Measurements from ENCODE around the gene MFSD1. TPM values are rescaled to one million over a fixed set of nuclear protein-coding genes. Genes with fewer than 3 reads are reported as not detected.

Gene MFSD1
- total and polyA plus RNA-seq, 2 of the 13 experiments (the other 11 are each of a cell fraction or from before 2014, with no cell fraction given): 17.3 to 37.9 TPM

DNA sequence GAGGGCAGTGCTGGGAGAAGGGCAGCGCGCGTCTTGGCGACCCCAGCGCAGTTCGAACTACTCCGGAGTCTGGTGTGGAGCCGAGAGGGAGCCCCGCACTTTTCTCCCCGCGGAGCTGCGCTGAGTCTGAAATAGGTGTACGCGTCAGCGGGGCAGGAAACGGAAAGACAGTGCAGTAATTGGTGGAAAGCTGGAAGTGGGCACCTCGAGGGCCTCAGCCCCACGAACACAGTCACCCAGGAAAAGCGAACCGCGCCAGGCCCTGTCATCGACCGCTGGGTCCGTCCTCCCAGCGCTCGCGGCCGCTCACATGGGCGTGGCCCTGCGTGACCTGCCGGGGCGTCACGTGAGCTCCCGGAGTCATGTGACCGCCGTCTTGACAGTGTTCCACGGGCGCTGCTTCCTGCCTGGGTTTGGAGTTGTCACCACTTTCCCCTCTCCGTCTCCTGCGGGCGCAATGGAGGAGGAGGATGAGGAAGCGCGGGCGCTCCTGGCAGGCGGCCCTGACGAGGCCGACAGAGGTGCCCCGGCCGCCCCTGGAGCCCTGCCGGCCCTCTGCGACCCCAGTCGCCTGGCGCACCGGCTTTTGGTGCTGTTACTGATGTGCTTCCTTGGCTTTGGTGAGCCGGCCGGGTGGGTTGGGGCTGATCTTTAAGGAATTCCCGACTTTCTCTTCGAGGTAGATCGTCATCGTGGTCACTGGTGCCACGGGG lies at the start of gene MFSD1 (continued):
- TF ChIP-seq CBX5 (CRISPR knock-in tag; IDR thresholded peaks at IDR 0.05; ENCODE audit: borderline replicate concordance) (peak; percentile 19; the same call in 1 of the 2 replicates), SP4 (CRISPR knock-in tag; IDR thresholded peaks at IDR 0.05) (peak; percentile 75; the same call in 1 of the 2 replicates), ZBTB14 (CRISPR knock-in tag; IDR thresholded peaks at IDR 0.05) (peak; percentile 60), RFX3 (CRISPR knock-in tag; IDR thresholded peaks at IDR 0.05) (no peak), ZBTB43 (CRISPR knock-in tag; conservative IDR thresholded peaks at IDR 0.05) (peak; percentile 46; the same call in 1 of the 2 replicates), ZNF773 (CRISPR knock-in tag; IDR thresholded peaks at IDR 0.05; ENCODE audit: borderline replicate concordance) (no peak), MTF2 (CRISPR knock-in tag; IDR thresholded peaks at IDR 0.05; ENCODE audit: borderline replicate concordance) (no peak), GPN1 (CRISPR knock-in tag; IDR thresholded peaks at IDR 0.05; ENCODE audit: borderline replicate concordance) (no peak), SP140L (CRISPR knock-in tag; IDR thresholded peaks at IDR 0.05; ENCODE audit: borderline replicate concordance) (no peak), ZFY (CRISPR knock-in tag; IDR thresholded peaks at IDR 0.05) (peak; percentile 98), SKI (IDR thresholded peaks at IDR 0.05; ENCODE audit: partially characterized antibody) (no peak)
- TF ChIP-seq, protein P1, sequence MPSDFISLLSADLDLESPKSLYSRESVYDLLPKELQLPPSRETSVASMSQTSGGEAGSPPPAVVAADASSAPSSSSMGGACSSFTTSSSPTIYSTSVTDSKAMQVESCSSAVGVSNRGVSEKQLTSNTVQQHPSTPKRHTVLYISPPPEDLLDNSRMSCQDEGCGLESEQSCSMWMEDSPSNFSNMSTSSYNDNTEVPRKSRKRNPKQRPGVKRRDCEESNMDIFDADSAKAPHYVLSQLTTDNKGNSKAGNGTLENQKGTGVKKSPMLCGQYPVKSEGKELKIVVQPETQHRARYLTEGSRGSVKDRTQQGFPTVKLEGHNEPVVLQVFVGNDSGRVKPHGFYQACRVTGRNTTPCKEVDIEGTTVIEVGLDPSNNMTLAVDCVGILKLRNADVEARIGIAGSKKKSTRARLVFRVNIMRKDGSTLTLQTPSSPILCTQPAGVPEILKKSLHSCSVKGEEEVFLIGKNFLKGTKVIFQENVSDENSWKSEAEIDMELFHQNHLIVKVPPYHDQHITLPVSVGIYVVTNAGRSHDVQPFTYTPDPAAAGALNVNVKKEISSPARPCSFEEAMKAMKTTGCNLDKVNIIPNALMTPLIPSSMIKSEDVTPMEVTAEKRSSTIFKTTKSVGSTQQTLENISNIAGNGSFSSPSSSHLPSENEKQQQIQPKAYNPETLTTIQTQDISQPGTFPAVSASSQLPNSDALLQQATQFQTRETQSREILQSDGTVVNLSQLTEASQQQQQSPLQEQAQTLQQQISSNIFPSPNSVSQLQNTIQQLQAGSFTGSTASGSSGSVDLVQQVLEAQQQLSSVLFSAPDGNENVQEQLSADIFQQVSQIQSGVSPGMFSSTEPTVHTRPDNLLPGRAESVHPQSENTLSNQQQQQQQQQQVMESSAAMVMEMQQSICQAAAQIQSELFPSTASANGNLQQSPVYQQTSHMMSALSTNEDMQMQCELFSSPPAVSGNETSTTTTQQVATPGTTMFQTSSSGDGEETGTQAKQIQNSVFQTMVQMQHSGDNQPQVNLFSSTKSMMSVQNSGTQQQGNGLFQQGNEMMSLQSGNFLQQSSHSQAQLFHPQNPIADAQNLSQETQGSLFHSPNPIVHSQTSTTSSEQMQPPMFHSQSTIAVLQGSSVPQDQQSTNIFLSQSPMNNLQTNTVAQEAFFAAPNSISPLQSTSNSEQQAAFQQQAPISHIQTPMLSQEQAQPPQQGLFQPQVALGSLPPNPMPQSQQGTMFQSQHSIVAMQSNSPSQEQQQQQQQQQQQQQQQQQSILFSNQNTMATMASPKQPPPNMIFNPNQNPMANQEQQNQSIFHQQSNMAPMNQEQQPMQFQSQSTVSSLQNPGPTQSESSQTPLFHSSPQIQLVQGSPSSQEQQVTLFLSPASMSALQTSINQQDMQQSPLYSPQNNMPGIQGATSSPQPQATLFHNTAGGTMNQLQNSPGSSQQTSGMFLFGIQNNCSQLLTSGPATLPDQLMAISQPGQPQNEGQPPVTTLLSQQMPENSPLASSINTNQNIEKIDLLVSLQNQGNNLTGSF (CRISPR knock-in tag; IDR thresholded peaks at IDR 0.05): no peak; the same call in 1 of the 2 replicates
- TF ChIP-seq, protein P2, sequence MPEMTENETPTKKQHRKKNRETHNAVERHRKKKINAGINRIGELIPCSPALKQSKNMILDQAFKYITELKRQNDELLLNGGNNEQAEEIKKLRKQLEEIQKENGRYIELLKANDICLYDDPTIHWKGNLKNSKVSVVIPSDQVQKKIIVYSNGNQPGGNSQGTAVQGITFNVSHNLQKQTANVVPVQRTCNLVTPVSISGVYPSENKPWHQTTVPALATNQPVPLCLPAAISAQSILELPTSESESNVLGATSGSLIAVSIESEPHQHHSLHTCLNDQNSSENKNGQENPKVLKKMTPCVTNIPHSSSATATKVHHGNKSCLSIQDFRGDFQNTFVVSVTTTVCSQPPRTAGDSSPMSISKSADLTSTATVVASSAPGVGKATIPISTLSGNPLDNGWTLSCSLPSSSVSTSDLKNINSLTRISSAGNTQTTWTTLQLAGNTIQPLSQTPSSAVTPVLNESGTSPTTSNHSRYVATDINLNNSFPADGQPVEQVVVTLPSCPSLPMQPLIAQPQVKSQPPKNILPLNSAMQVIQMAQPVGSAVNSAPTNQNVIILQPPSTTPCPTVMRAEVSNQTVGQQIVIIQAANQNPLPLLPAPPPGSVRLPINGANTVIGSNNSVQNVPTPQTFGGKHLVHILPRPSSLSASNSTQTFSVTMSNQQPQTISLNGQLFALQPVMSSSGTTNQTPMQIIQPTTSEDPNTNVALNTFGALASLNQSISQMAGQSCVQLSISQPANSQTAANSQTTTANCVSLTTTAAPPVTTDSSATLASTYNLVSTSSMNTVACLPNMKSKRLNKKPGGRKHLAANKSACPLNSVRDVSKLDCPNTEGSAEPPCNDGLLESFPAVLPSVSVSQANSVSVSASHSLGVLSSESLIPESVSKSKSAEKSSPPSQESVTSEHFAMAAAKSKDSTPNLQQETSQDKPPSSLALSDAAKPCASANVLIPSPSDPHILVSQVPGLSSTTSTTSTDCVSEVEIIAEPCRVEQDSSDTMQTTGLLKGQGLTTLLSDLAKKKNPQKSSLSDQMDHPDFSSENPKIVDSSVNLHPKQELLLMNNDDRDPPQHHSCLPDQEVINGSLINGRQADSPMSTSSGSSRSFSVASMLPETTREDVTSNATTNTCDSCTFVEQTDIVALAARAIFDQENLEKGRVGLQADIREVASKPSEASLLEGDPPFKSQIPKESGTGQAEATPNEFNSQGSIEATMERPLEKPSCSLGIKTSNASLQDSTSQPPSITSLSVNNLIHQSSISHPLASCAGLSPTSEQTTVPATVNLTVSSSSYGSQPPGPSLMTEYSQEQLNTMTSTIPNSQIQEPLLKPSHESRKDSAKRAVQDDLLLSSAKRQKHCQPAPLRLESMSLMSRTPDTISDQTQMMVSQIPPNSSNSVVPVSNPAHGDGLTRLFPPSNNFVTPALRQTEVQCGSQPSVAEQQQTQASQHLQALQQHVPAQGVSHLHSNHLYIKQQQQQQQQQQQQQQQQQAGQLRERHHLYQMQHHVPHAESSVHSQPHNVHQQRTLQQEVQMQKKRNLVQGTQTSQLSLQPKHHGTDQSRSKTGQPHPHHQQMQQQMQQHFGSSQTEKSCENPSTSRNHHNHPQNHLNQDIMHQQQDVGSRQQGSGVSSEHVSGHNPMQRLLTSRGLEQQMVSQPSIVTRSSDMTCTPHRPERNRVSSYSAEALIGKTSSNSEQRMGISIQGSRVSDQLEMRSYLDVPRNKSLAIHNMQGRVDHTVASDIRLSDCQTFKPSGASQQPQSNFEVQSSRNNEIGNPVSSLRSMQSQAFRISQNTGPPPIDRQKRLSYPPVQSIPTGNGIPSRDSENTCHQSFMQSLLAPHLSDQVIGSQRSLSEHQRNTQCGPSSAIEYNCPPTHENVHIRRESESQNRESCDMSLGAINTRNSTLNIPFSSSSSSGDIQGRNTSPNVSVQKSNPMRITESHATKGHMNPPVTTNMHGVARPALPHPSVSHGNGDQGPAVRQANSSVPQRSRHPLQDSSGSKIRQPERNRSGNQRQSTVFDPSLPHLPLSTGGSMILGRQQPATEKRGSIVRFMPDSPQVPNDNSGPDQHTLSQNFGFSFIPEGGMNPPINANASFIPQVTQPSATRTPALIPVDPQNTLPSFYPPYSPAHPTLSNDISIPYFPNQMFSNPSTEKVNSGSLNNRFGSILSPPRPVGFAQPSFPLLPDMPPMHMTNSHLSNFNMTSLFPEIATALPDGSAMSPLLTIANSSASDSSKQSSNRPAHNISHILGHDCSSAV (CRISPR knock-in tag; IDR thresholded peaks at IDR 0.05; ENCODE audit: borderline replicate concordance): no peak

All from HepG2 (cell line).